Sigmoid colon (tissue), 4 donors: ENCODE measurements around the gene MRPL49.

Experiments used
- POLR2AphosphoS5 ChIP-seq, 4 donors: sonication (generic); formaldehyde crosslinking; IDR thresholded peaks; one replicate each; pipeline ENCODE4 v1.6.1; 2017; ENCODE audit warnings: antibody characterized with exemption in 4 of 4
- TF ChIP-seq, protein P1 (sequence below), 4 experiments: fragments of 450-650 bp in 3 of 4; fragments of 200-600 bp in 1 of 4; IDR thresholded peaks; one replicate each; pipeline ENCODE4 v1.5.1; 2016 to 2019; ENCODE audit warnings: antibody characterized with exemption in 4 of 4, mild to moderate bottlenecking in 3 of 4, moderate library complexity in 2 of 4

DNA sequence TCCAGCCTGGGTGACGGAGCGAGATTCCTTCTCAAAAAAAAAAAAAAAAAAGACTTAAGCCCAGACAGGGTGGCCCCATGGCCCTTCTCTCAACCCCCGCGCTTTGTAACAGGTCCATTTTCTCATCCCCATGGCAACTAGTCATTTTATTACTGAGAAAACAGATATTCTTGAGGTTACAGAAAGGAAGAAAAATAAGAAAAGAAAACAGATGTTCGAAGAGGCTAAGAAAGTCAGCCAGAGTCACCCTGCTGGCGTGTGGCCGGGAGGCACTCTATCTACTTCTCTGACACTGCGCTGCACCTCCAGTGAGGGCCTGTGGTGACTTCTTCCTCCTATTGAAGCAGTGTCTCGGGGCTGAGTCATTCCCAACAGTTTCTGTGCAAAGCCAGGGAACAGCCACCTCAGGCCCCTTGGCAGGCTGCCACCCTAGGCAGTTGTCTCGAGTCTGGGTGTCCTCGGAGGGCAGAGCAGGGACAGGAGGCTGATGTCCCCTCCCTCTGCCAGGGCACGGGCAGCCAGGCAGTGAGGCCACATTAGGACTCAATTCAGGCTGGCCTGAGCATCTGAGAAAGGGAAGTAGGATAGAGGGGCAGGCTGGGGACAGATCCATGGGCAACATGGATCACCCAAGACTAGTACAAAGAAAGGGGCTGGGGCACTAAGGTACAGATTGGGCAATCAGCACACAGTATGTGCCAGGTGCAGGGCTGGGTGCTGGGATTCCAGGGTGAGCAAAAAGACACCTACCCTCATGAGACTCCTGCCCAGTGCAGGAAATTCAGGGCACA is 28.6 kb downstream of the MRPL49 start:
- TF ChIP-seq, protein P1, sequence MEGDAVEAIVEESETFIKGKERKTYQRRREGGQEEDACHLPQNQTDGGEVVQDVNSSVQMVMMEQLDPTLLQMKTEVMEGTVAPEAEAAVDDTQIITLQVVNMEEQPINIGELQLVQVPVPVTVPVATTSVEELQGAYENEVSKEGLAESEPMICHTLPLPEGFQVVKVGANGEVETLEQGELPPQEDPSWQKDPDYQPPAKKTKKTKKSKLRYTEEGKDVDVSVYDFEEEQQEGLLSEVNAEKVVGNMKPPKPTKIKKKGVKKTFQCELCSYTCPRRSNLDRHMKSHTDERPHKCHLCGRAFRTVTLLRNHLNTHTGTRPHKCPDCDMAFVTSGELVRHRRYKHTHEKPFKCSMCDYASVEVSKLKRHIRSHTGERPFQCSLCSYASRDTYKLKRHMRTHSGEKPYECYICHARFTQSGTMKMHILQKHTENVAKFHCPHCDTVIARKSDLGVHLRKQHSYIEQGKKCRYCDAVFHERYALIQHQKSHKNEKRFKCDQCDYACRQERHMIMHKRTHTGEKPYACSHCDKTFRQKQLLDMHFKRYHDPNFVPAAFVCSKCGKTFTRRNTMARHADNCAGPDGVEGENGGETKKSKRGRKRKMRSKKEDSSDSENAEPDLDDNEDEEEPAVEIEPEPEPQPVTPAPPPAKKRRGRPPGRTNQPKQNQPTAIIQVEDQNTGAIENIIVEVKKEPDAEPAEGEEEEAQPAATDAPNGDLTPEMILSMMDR (IDR thresholded peaks at IDR 0.05): no peak
- no peak for TF ChIP-seq POLR2AphosphoS5 (IDR thresholded peaks at IDR 0.05)
